ENCODE results near the gene ZG16B.

The ZG16B gene

DNA sequence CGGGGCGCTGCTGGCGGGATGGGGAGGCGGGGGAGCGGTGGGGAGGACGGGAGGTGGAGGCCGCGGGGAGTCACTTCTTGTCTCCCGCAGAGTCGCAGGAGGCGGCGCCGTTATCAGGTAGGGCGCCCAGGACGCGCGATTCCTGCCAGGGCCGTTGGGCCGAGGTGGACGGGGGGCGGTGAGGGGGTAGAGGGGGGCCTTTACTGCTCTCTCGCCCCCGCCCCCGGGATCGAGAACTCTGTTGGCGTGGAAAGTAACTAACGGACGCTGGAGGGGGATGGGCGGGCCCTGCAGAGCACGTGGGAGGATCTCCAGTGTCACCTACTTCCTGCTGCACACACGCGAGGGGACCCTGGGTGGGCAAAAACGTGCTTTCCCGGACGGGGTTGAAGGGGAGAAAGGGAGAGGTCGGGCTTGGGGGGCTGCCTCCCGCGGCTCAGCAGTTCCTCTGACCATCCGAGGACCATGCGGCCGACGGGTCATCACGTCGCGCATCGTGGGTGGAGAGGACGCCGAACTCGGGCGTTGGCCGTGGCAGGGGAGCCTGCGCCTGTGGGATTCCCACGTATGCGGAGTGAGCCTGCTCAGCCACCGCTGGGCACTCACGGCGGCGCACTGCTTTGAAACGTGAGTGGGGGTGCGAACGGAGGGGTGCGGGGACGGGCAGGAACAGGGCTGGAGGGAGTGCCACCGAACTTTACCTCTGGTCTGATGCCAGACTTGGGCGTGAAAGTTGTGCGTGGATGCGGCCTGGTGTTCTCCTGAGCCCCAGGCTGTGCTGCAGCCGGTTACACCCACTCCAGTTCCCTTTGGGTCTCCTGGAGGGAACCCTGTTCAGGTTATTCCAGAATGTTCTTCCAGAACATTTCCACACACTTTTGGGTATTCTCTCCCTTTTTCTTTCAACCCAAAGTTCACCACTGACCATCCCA lies 12.5 kb upstream of the ZG16B start:
- H4K20me1 ChIP-seq (ENCODE audit: insufficient read depth, low read length, poor library complexity, severe bottlenecking) = no peaks in the 10 kb centered on the region
- no peaks in the 10 kb centered on the region for H3K79me2 ChIP-seq (ENCODE audit: insufficient read depth, low read length)
- no peaks in the 10 kb centered on the region for H3K4me1 ChIP-seq (ENCODE audit: insufficient read depth, low read length, poor library complexity, severe bottlenecking)
- no peak overlapping the region for H2AFZ ChIP-seq (ENCODE audit: low read length)
- H3K9ac ChIP-seq (ENCODE audit: low read depth, low read length, poor library complexity, severe bottlenecking) = no peak overlapping the region
- no peak overlapping the region for H3K4me3 ChIP-seq (ENCODE audit: low read length, poor library complexity, severe bottlenecking)
- no peaks in the 10 kb centered on the region for H3K9me3 ChIP-seq (ENCODE audit: insufficient read depth, low read depth, low read length)
- no peak for TF ChIP-seq EZH2phosphoT487 (IDR thresholded peaks at IDR 0.05; ENCODE audit: borderline replicate concordance)
- TF ChIP-seq CTCF (conservative IDR thresholded peaks at IDR 0.05; ENCODE audit: low read length) = no peak
- H3K27me3 ChIP-seq (ENCODE audit: insufficient read depth, low read length, poor library complexity, severe bottlenecking) = no peaks in the 10 kb centered on the region
- no peak overlapping the region for H3K4me2 ChIP-seq (ENCODE audit: low read depth, low read length, poor library complexity, severe bottlenecking)
- no peaks in the 10 kb centered on the region for H3K9me2 ChIP-seq (replicated peaks; ENCODE audit: low read depth, low read length)
- H3F3A ChIP-seq (ENCODE audit: low read depth) = no peaks in the 10 kb centered on the region
- H3K36me3 ChIP-seq (ENCODE audit: insufficient read depth, low read length) = no peaks in the 10 kb centered on the region

- TF ChIP-seq CTCF (conservative IDR thresholded peaks at IDR 0.05; ENCODE audit: low read length) (no peak), EZH2phosphoT487 (IDR thresholded peaks at IDR 0.05; ENCODE audit: borderline replicate concordance) (no peak)
- Histone ChIP-seq H3K4me1 (ENCODE audit: insufficient read depth, low read length, poor library complexity, severe bottlenecking) (no peaks in the 10 kb centered on the region), H3K79me2 (ENCODE audit: insufficient read depth, low read length) (no peaks in the 10 kb centered on the region), H4K20me1 (ENCODE audit: insufficient read depth, low read length, poor library complexity, severe bottlenecking) (no peaks in the 10 kb centered on the region), H3F3A (ENCODE audit: low read depth) (no peaks in the 10 kb centered on the region), H3K9me2 (replicated peaks; ENCODE audit: low read depth, low read length) (no peaks in the 10 kb centered on the region), H3K4me2 (ENCODE audit: low read depth, low read length, poor library complexity, severe bottlenecking) (no peak overlapping the region), H3K36me3 (ENCODE audit: insufficient read depth, low read length) (no peaks in the 10 kb centered on the region), H2AFZ (ENCODE audit: low read length) (no peak overlapping the region), H3K4me3 (ENCODE audit: low read length, poor library complexity, severe bottlenecking) (no peak overlapping the region), H3K27me3 (ENCODE audit: insufficient read depth, low read length, poor library complexity, severe bottlenecking) (no peaks in the 10 kb centered on the region), H3K9me3 (ENCODE audit: insufficient read depth, low read depth, low read length) (no peaks in the 10 kb centered on the region), H3K9ac (ENCODE audit: low read depth, low read length, poor library complexity, severe bottlenecking) (no peak overlapping the region)
Measured at GRCh38 chr16:2818272-2818876, 11.7 kb upstream of the ZG16B start.

DNA sequence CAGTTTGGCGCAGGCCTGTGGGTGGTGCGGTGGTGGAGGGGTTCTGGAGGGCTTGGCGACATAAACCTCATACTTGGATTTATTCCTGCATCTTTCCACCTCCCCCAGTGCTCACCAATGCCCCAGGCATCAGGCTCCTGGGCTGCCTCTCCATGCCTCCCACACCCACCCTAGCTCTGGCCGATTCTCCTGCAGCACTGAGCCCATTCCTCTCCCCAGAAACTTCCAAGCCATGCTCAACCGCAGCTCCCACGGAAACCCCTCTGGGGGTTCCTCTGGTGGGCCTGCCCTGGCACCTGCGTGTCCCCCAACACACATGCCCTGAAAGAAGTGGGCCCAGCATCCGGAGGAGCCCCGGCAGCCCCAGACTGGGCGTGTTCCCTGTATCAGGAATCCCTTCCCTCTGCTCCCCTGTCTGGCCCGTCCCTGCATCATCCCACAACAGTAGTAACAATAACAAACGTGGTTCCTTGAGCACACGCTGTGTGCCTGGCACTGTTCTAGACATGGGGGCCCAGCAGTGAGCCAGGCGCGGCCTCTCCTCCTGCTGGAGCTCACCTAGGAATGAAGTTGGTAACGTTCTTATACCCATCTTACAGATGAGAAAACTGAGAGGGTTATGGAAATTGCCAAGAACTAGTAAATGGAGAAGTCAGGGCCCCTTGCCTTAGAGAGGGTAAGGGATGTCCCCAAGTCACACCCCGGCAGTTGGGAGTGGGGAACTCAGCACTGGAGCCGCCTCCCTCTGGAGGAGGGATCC lies 10.7 kb upstream of the ZG16B start:
- H3K9ac ChIP-seq (ENCODE audit: low read depth, low read length, poor library complexity, severe bottlenecking) = no peak overlapping the region
- H3K4me1 ChIP-seq (ENCODE audit: insufficient read depth, low read length, poor library complexity, severe bottlenecking) = no peaks in the 10 kb centered on the region
- no peaks in the 10 kb centered on the region for H3K9me2 ChIP-seq (replicated peaks; ENCODE audit: low read depth, low read length)
- H3K4me2 ChIP-seq (ENCODE audit: low read depth, low read length, poor library complexity, severe bottlenecking) = no peak overlapping the region
- TF ChIP-seq CTCF (conservative IDR thresholded peaks at IDR 0.05; ENCODE audit: low read length) = no peak
- no peak for TF ChIP-seq EZH2phosphoT487 (IDR thresholded peaks at IDR 0.05; ENCODE audit: borderline replicate concordance)
- no peaks in the 10 kb centered on the region for H3K79me2 ChIP-seq (ENCODE audit: insufficient read depth, low read length)
- H3K9me3 ChIP-seq (ENCODE audit: insufficient read depth, low read depth, low read length) = no peaks in the 10 kb centered on the region
- H3K27me3 ChIP-seq (ENCODE audit: insufficient read depth, low read length, poor library complexity, severe bottlenecking) = no peaks in the 10 kb centered on the region
- H4K20me1 ChIP-seq (ENCODE audit: insufficient read depth, low read length, poor library complexity, severe bottlenecking) = no peaks in the 10 kb centered on the region
- H3K36me3 ChIP-seq (ENCODE audit: insufficient read depth, low read length) = no peaks in the 10 kb centered on the region
- no peak overlapping the region for H2AFZ ChIP-seq (ENCODE audit: low read length)
- H3K4me3 ChIP-seq (ENCODE audit: low read length, poor library complexity, severe bottlenecking) = no peak overlapping the region
- H3F3A ChIP-seq (ENCODE audit: low read depth) = no peaks in the 10 kb centered on the region

All from Loucy (cell line).